ENCODE results near the gene ASAP3.

ASAP3 gene

GRCh38 chr1:23484253-23485001, 448 bp upstream of the ASAP3 start:
- TF ChIP-seq CTCF (IDR thresholded peaks at IDR 0.05; ENCODE audit: control insufficient read depth, insufficient read depth, low read depth, low read length, missing control alignments): no peak
- peak; percentile 64 for DNase-seq (ENCODE audit: low read depth)

GRCh38 chr1:23481904-23482303, 2.1 kb downstream of the ASAP3 start:
- no peak for DNase-seq (ENCODE audit: low read depth)
- H3K4me3 ChIP-seq (ENCODE audit: control insufficient read depth, low read depth, low read length): no peak overlapping the region
- TF ChIP-seq CTCF (IDR thresholded peaks at IDR 0.05; ENCODE audit: control insufficient read depth, insufficient read depth, low read depth, low read length, missing control alignments): no peak

More at GRCh38 chr1:23484253-23485001, 448 bp upstream of the ASAP3 start:
- H3K4me3 ChIP-seq (ENCODE audit: control insufficient read depth, low read depth, low read length): peak overlapping the region; percentile 91

GRCh38 chr1:23481026-23481597, 2.9 kb downstream of the ASAP3 start:
- H3K4me3 ChIP-seq (ENCODE audit: control insufficient read depth, low read depth, low read length): no peak overlapping the region
- no peak for DNase-seq (ENCODE audit: low read depth)
- no peak for TF ChIP-seq CTCF (IDR thresholded peaks at IDR 0.05; ENCODE audit: control insufficient read depth, insufficient read depth, low read depth, low read length, missing control alignments)

GRCh38 chr1:23480187-23481025, 3.6 kb downstream of the ASAP3 start:
- no peak for TF ChIP-seq CTCF (IDR thresholded peaks at IDR 0.05; ENCODE audit: control insufficient read depth, insufficient read depth, low read depth, low read length, missing control alignments)
- DNase-seq (ENCODE audit: low read depth): no peak
- H3K4me3 ChIP-seq (ENCODE audit: control insufficient read depth, low read depth, low read length): no peak overlapping the region

- no peak overlapping the region for H3K4me3 ChIP-seq (ENCODE audit: control insufficient read depth, low read depth, low read length)
- TF ChIP-seq CTCF (IDR thresholded peaks at IDR 0.05; ENCODE audit: control insufficient read depth, insufficient read depth, low read depth, low read length, missing control alignments): no peak
- DNase-seq (ENCODE audit: low read depth): no peak
These were observed 4.4 kb downstream of the ASAP3 start for GRCh38 chr1:23479666-23479941.

GRCh38 chr1:23478896-23479665, 4.9 kb downstream of the ASAP3 start:
- no peak for DNase-seq (ENCODE audit: low read depth)
- no peak for TF ChIP-seq CTCF (IDR thresholded peaks at IDR 0.05; ENCODE audit: control insufficient read depth, insufficient read depth, low read depth, low read length, missing control alignments)
- no peak overlapping the region for H3K4me3 ChIP-seq (ENCODE audit: control insufficient read depth, low read depth, low read length)

Measured in AG09309 (cell line).